Retinal pigment epithelial cell (primary cell): ENCODE data around the gene SASH3.

Experiments used
- DNase-seq: peaks from one replicate; pipeline ENCODE4 v3.0.0-alpha.2; 2010; ENCODE audit warnings: low read depth
- H3K4me3 ChIP-seq: 2 replicates; pipeline ENCODE4 v1.5.1; 2011; ENCODE audit warnings: mild to moderate bottlenecking, low read length, control low read depth, moderate library complexity
- CTCF ChIP-seq: conservative IDR thresholded peaks from 2 replicates; pipeline ENCODE4 v1.5.1; 2011; ENCODE audit warnings: low read depth, low read length, control low read depth, inconsistent platforms

Gene SASH3

GRCh38 chrX:129760155-129760554 is 19.6 kb upstream of the SASH3 start:
- no peak for DNase-seq
- no peak overlapping the region for H3K4me3 ChIP-seq
- TF ChIP-seq CTCF: no peak

- TF ChIP-seq CTCF: no peak
- H3K4me3 ChIP-seq: no peak overlapping the region
- DNase-seq: no peak
Measured at GRCh38 chrX:129760981-129761380, 18.8 kb upstream of the SASH3 start.

- no peak for TF ChIP-seq CTCF
- H3K4me3 ChIP-seq: no peak overlapping the region
- no peak for DNase-seq
Measured at GRCh38 chrX:129761596-129761995, 18.2 kb upstream of the SASH3 start.

- no peak for DNase-seq
- no peak for TF ChIP-seq CTCF
- no peak overlapping the region for H3K4me3 ChIP-seq
Measured at GRCh38 chrX:129762448-129762847, 17.3 kb upstream of the SASH3 start.

GRCh38 chrX:129763666-129764065 is 16.1 kb upstream of the SASH3 start:
- no peak overlapping the region for H3K4me3 ChIP-seq
- DNase-seq: no peak
- no peak for TF ChIP-seq CTCF

- no peak for DNase-seq
- no peak overlapping the region for H3K4me3 ChIP-seq
- no peak for TF ChIP-seq CTCF
Measured at GRCh38 chrX:129768186-129768585, 11.6 kb upstream of the SASH3 start.

GRCh38 chrX:129768586-129769466 is 10.9 kb upstream of the SASH3 start:
- H3K4me3 ChIP-seq: no peak overlapping the region
- DNase-seq: no peak
- TF ChIP-seq CTCF: no peak
